Heart left ventricle (tissue), 13 donors: ENCODE results near the gene ETHE1.

Source experiments
- POLR2A ChIP-seq, 2 donors: fragments of 450-650 bp; IDR thresholded peaks; one replicate each; pipeline ENCODE4 v1.6.1; 2017; ENCODE audit warnings: antibody characterized with exemption in 2 of 2, mild to moderate bottlenecking in 2 of 2, moderate library complexity in 2 of 2
- TF ChIP-seq, protein P1 (sequence below), 12 donors: fragments of 200-600 bp; sonication (generic) in 4 of 12; IDR thresholded peaks; one replicate each; pipeline versions ENCODE4 v1.5.0 to v1.8.0; 2018 to 2022; ENCODE audit warnings: antibody characterized with exemption in 12 of 12, mild to moderate bottlenecking in 5 of 12
- donor health status: ischemic (EF 13 %, LVEDD 7.1; RV severe dilation, severe dysfunction).
- donor health status: DM: no; HTN: yes; CAD: no.
- donor health status: DM: no; HTN: no; CAD: no.
- donor health status: ischemic (EF 25% LVEDD 6.9; RV normal size, moderate dysfunction).
- donor health status: ischemic (EF 25% LVEDD 5.7; RV mildly dilated, moderate dysfunction).
- donor health status: ischemic (EF 35%, LVEDD 5.7; RV mildly dilated, moderate dysfunction).
- donor health status: nonischemic (EF 11% LVEDD 7.7; RV severe dilation, severe dysfunction).
- donor health status: DM: yes; HTN: yes; CAD: no.
- donor health status: PGD.
- donor health status: ischemic (EF 29% LVEDD 5.4; RV normal size, mild dysfunction).
- donor health status: nonischemic (EF 23%, LVEDD 6.1; RV moderate dilation, normal function).

DNA sequence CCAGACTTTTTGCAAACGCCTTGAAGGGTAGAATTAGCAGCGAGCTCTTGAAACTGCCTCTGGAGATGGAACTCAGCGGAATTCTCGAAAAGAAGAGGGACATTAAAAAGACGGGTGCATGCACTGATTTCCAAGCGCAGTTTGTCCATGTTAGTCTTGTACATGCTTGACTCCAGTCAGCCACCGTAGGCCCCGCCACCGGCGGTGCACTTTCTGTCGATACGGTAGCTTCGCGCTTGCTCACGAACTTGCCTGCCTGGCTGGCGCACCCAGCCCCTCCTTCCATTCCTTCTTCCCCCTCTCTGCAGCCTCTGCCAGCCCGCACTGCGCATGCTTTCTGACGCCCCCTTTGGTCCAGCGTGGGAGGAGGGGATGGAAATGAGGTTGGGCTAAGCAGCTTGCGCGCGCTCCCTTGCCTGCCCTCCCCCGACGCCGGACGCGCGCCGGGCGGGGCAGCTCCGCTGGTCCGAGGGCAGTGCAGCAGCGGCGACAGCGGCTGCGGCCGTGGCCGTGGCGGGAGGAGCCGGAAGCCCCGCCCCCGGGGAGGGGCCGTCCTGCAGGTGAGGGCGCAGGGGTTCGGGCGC, 6.1 kb upstream of the ETHE1 start, which contains the start of gene ZNF575:
- TF ChIP-seq, protein P1, sequence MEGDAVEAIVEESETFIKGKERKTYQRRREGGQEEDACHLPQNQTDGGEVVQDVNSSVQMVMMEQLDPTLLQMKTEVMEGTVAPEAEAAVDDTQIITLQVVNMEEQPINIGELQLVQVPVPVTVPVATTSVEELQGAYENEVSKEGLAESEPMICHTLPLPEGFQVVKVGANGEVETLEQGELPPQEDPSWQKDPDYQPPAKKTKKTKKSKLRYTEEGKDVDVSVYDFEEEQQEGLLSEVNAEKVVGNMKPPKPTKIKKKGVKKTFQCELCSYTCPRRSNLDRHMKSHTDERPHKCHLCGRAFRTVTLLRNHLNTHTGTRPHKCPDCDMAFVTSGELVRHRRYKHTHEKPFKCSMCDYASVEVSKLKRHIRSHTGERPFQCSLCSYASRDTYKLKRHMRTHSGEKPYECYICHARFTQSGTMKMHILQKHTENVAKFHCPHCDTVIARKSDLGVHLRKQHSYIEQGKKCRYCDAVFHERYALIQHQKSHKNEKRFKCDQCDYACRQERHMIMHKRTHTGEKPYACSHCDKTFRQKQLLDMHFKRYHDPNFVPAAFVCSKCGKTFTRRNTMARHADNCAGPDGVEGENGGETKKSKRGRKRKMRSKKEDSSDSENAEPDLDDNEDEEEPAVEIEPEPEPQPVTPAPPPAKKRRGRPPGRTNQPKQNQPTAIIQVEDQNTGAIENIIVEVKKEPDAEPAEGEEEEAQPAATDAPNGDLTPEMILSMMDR (IDR thresholded peaks at IDR 0.05) = peak in 1 of 12 donors; percentile 12
- TF ChIP-seq POLR2A (IDR thresholded peaks at IDR 0.05) = no peak
